Thymus (tissue), 11 donors: ENCODE results near the gene GSTP1. TPM values are rescaled to one million over a fixed set of nuclear protein-coding genes. Genes with fewer than 3 reads are reported as not detected.
A peak's percentile ranks its signal among the peaks of the same experiment; 100 is the strongest.
"Not testable (repeated sequence)": the region's sequence is repeated elsewhere in the genome, so short reads cannot be mapped to it uniquely, and the experiment has no call there.

ENCODE experiments used
- DNase-seq, 9 donors: peaks; one replicate each; pipeline ENCODE4 v3.0.0-alpha.2; 2013; ENCODE audit warnings: low spot score in 9 of 9, low read depth in 6 of 9, missing footprints in 1 of 9
- H3K27ac ChIP-seq, 2 donors: one replicate each; pipeline ENCODE4 v1.5.1; 2013; ENCODE audit warnings: control low read depth in 1 of 2, low read depth in 1 of 2, low read length in 1 of 2, mild to moderate bottlenecking in 1 of 2, moderate library complexity in 1 of 2
- H3K27me3 ChIP-seq, 2 donors: one replicate each; pipeline ENCODE4 v1.5.1; 2013; ENCODE audit warnings: low read length in 1 of 2; ENCODE audit not compliant: control insufficient read depth in 2 of 2, insufficient read depth in 1 of 2
- H3K36me3 ChIP-seq, 2 donors: one replicate each; pipeline ENCODE4 v1.5.1; 2013; ENCODE audit warnings: low read length in 1 of 2, mild to moderate bottlenecking in 1 of 2, moderate library complexity in 1 of 2; ENCODE audit not compliant: control insufficient read depth in 2 of 2, insufficient read depth in 2 of 2
- H3K4me1 ChIP-seq, 2 donors: one replicate each; pipeline ENCODE4 v1.5.1; 2013; ENCODE audit warnings: low read length in 2 of 2; ENCODE audit not compliant: control insufficient read depth in 2 of 2, insufficient read depth in 2 of 2
- H3K4me3 ChIP-seq, 2 donors: one replicate each; pipeline ENCODE4 v1.5.1; 2013; ENCODE audit warnings: low read length in 2 of 2, control low read depth in 1 of 2, mild to moderate bottlenecking in 1 of 2
- H3K9me3 ChIP-seq, 2 donors: one replicate each; pipeline ENCODE4 v1.5.1; 2013; ENCODE audit warnings: low read length in 1 of 2, mild to moderate bottlenecking in 1 of 2; ENCODE audit not compliant: control insufficient read depth in 2 of 2, insufficient read depth in 1 of 2
- WGBS: extraction: QIAGEN DNeasy Blood & Tissue Kit; methylation state at CpG from one replicate; pipeline ENCODE4 v1.1.7; 2013; 5-methylcytosine and 5-hydroxymethylcytosine counted together
- polyA plus RNA-seq: library from polyadenylated mRNA; stranded (reverse); fragments of 200-250 nt; gene quantifications from one replicate; pipeline ENCODE4 v1.2.3, GENCODE V29; 2013
- total RNA-seq: library from RNA; stranded (reverse); fragments of 120-200 nt; gene quantifications from one replicate; pipeline ENCODE4 v1.2.4, GENCODE V29; 2013
- donor health status: healthy.

The GSTP1 gene
- total and polyA plus RNA-seq, 2 donors = 389 to 630 TPM

DNA sequence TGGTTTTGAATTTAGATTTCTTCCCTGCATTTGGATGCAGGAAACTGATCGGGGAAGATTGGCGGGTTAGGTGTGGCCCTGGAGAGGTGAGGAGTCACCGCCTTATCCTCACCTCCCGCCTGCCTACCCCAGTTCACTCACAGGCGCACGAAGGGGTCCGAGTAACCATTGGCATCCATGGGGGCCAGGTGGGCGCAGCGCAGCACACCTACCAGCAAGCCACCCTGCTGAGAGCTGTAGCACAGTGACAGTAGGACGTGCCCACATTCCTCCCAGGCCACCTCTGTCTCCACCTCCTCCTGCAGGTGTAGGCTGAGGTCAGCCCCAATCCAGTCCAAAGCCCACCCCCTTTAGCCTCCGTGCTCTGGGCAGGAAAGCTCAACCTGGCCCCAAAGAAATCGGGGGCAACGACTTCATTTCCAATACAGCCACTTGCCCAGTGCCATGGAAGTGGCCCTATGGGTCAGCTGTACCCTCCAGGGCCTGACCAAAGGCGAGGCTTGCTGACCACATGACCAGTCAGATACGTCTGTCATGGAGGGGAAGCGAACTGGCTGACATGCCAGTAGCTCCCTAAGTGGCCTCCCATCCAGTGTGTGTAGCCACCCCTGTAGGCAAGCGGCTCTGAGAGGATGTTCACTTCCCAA, 29.8 kb downstream of the GSTP1 start:
- Histone ChIP-seq H3K9me3 (no peaks in the 10 kb centered on the region), H3K4me3 (peak overlapping the region in 1 of 2 donors; percentile 49), H3K27ac (peak overlapping the region; percentile 96 to 98), H3K27me3 (no peaks in the 10 kb centered on the region), H3K36me3 (peaks cover 42 to 45% of the 10 kb centered on the region in 2 donors), H3K4me1 (peaks cover 43 to 56% of the 10 kb centered on the region in 2 donors)
- 90% methylated on average over 17 of the region's 17 CpGs for WGBS
- DNase-seq = no peak

DNA sequence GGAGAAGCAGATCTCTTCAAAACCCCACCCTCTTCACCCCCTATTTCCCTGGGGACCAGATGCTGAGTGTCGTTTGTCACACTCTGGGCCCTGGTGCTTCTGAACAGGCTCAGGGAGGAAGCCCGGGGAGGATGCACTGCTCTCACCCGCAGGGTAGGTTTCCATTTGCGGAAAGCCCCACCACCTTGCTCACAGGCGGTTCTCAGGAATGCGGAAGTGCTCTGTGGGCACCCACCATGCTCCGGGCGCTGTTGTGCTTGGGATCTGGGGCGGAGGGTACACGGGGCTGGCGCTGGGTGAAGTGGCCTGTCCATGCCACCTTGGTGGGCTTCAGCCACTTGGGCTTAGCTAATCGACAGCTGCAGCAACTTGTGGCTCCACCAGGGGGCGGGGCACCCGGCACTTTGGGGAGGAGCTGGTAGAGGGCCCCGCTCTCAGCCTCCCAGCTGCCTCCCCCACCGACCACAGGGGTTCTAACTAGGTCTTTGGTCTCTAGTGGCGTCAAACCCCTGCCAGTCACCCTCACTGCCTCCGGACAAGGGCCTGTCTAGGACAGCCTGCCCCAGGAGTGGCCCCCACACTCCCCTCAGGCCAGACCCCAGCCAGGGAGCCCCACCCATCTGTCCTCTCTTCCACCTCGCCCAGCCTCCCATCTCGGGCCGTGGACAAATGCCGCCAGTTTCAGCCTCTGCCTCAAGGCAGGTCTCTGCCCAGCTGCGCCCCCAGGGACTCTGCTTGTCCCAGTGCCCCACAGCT, 30.5 kb downstream of the GSTP1 start:
- Histone ChIP-seq H3K4me1 (peaks cover 43 to 56% of the 10 kb centered on the region in 2 donors), H3K27ac (peak overlapping the region; percentile 96 to 98), H3K36me3 (peaks cover 35 to 38% of the 10 kb centered on the region in 2 donors), H3K9me3 (no peaks in the 10 kb centered on the region), H3K4me3 (peak overlapping the region; percentile 49 to 50), H3K27me3 (no peaks in the 10 kb centered on the region)
- peak in 7 of 9 donors; percentile 60 to 90 (median 76) for DNase-seq
- WGBS = 18% methylated on average over 23 of the region's 23 CpGs

DNA sequence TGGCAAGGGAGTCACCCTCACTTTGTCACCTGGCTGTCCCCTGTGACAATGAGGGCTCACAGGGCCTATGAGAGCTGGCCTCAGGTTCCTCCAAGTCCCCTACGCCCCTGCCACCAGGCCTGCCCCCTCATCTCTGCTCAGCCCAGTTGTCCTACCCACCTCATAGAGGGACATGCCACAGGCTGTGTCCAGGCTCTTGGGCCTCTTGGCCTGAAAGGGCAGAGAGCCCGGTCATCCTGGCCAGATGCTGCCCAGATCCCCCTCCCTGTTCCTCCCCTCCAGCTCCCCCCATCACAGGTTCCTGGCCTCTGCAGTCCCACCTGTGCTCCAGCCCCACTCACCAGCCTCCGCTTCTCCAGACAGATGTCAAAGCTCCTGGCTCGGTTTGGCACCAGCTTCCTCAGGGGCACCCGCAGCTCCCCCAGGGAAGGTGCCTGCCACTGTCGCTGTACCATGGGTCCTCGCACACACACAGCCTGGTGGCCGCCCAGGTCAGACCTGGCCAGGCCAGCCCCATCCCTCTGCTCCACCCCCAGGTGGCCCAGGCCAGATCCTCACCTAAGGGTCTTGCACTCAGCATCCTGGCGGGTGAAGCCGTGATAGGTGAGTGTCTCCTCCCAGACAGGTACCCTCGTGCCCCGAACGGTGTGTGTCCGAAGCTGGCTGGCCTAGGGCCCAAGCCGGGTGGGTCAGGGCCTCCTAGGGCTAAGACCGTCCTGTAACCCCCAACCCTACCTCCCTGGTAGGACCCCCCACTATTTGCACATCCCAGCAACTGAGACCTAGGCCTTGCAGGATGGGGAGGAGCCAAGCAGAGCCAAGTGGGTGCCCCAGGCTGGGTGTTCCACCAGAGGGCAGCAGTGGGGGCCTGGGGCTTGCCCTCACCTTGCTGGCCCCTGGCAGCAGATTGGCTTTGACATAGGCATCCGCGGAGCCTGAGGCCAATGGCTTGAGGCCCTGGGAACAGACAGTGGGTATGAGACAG, 31.4 kb downstream of the GSTP1 start:
- H3K36me3 ChIP-seq = peaks cover 28 to 33% of the 10 kb centered on the region in 2 donors
- DNase-seq = peak in 2 of 9 donors; percentile 62 to 73
- 94% methylated on average over 18 of the region's 18 CpGs for WGBS
- no peak overlapping the region for H3K4me3 ChIP-seq
- H3K27me3 ChIP-seq = no peaks in the 10 kb centered on the region
- H3K9me3 ChIP-seq = no peaks in the 10 kb centered on the region
- H3K27ac ChIP-seq = peak overlapping the region; percentile 96 to 98
- peaks cover 43 to 56% of the 10 kb centered on the region in 2 donors for H3K4me1 ChIP-seq

DNA sequence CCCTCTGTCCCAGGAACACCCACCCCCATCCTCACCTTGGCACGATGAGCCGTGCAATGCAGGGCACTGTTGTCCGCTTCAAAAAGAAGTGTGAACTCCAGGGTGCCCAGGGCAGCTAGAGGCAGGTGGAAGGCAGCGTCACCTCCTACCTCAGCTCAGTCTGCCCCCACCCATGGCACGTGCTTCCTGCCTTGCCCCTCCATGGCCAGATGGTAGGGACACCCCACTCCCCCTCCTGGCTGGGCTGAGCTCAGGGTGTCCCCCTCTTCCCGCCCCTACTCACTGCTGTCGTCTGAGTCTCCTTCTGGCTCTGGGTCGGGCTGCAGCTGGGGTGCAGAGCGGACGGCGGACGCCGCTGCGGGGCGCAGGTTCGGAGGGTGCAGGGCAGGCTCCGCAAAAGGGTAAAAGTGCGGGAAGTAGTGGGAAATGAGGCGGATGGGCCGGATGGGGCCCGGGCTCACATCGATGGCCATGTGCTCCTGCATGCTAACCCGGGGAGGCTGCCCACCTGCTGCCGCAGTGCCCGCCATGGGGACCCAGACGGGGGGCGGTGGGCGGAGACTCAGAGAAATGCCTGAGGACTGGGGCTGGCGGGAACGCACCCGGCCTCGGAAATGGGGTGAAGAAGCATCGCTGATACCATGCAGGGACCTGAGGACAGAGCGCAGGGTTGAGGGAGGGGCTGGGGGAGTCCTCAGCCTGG, 32.3 kb downstream of the GSTP1 start:
- WGBS = 37% methylated on average over 34 of the region's 34 CpGs
- peak in 1 of 9 donors; percentile 64 for DNase-seq
- peaks cover 19 to 25% of the 10 kb centered on the region in 2 donors for H3K36me3 ChIP-seq

DNA sequence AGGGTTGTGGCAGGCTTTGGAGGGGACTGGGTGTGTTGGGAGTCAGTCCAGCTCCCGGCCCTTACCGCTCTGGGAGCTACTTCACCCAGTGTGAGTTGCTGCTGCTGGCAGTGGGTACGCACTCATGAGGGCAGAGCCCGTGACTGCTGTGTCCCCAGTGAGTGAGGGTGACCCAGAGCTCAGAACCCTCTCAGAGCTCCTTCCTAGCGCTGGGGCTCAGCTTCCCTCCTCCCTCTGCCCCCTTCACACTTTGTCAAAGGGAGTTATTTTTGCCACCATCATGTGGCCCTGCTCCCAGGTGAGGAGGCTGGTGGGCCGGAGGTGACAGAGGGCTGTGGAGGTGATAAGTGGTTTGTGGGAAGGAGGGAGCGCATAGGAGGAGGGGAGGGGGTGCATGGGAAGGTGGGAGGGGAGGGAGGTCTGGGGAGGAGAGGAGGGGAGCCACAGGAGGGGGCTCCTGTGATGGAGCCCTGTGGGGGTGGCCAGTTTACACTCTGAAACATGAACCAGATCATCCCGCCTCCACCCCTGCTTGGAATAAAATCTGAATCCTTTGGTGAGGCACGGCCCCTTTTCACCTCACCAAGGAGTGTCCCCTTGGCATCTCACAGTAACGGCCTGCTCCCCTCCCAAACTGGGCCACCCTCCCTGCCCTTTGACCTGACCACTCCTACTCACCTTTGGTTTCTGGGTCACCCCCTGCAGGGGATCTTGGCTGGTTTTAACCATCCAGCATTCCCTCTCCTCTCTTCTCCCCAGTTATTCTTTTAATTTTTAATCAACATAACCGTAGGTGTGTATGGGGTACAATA, 33.0 kb downstream of the GSTP1 start:
- DNase-seq = peak in 1 of 9 donors; percentile 47
- H3K9me3 ChIP-seq = no peaks in the 10 kb centered on the region
- peak overlapping the region in 1 of 2 donors; percentile 16 for H3K4me3 ChIP-seq
- no peak overlapping the region for H3K27ac ChIP-seq
- H3K27me3 ChIP-seq = no peaks in the 10 kb centered on the region
- peaks cover 43 to 56% of the 10 kb centered on the region in 2 donors for H3K4me1 ChIP-seq
- WGBS = 51% methylated on average over 11 of the region's 11 CpGs
- H3K36me3 ChIP-seq = peaks cover 11 to 17% of the 10 kb centered on the region in 2 donors

More for the DNA sequence above, 32.3 kb downstream of the GSTP1 start:
- H3K4me1 ChIP-seq = peaks cover 43 to 56% of the 10 kb centered on the region in 2 donors
- H3K4me3 ChIP-seq = peak overlapping the region; percentile 16 to 17
- no peak overlapping the region for H3K27ac ChIP-seq
- no peaks in the 10 kb centered on the region for H3K9me3 ChIP-seq
- H3K27me3 ChIP-seq = no peaks in the 10 kb centered on the region

DNA sequence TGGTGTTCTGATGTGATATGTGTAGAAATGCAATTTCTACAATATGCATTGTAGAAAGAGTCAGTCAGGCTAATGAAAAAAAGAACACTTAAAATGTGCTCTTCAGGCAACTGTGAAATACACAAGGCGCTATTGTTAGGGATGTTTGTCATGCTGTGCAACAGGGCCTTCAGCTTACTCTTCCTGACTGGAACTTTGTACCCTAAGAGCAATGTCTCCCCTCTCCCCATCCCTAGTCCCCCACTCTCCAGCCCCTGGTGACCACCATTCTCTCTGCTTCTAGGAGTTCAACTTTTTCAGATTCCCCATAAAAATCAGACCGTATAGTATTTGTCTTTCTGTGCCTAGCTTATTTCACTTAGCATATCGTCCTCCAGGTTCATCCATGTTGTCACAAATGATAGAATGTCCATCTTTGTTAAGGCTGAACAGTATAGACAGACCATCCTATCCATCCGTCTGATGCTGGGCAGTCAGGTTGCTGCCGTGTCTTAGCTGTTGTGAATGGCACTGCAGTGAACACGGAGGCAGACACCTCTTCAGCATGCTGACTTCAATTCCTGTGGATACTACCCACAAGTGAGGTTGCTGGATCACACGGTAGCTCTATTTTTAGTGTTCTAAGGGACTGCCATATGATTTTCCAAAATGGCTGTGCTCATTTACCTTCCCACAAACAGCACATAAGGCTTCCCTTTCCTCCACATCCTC, 33.8 kb downstream of the GSTP1 start:
- Histone ChIP-seq H3K9me3 (no peaks in the 10 kb centered on the region), H3K27me3 (no peaks in the 10 kb centered on the region), H3K4me1 (peaks cover 43 to 56% of the 10 kb centered on the region in 2 donors), H3K4me3 (no peak overlapping the region), H3K36me3 (peaks cover 6 to 9% of the 10 kb centered on the region in 2 donors), H3K27ac (peak overlapping the region in 1 of 2 donors; percentile 20)
- DNase-seq = peak in 1 of 9 donors; percentile 45
- 76% methylated on average over 7 of the region's 7 CpGs for WGBS

DNA sequence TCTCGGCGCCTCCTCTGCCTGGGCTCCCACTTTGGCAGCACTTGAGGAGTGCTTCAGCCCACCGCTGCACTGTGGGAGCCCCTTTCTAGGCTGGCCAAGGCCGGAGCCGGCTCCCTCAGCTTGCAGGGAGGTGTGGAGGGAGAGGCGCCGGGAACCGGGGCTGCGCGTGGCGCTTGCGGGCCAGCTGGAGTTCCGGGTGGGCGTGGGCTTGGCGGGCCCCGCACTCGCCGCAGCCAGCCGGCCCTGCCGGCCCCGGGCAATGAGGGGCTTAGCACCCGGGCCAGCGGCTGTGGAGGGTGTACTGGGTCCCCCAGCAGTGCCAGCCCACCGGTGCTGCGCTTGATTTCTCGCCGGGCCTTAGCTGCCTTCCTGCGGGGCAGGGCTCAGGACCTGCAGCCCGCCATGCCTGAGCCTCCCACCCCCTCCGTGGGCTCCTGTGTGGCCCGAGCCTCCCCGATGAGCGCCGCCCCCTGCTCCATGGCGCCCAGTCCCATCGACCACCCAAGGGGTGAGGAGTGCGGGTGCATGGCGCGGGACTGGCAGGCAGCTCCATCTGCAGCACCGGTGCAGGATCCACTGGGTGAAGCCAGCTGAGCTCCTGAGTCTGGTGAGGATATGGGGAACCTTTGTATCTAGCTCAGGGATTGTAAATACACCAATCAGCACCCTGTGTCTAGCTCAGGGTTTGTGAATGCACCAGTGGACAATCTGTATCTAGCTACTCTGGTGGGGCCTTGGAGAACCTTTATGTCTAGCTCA, 35.5 kb downstream of the GSTP1 start:
- H3K9me3 ChIP-seq, H3K27me3 ChIP-seq, DNase-seq, H3K4me3 ChIP-seq, H3K36me3 ChIP-seq, H3K27ac ChIP-seq: not testable (repeated sequence)
- H3K4me1 ChIP-seq = peaks cover 34 to 44% of the 10 kb centered on the region in 2 donors
- WGBS = 93% methylated on average over 40 of the region's 40 CpGs
